GM23338 (cell line): ENCODE data around the gene ZFHX3.

Experiments
- CREB1 ChIP-seq: fragments of 250-450 bp; sonication (Bioruptor Pico); IDR thresholded peaks from 2 replicates; pipeline ENCODE4 v1.5.0; 2020; ENCODE audit warnings: low read depth, mild to moderate bottlenecking, moderate library complexity
- EZH2 ChIP-seq: fragments of 200-600 bp; sonication (generic); IDR thresholded peaks from one replicate; pipeline ENCODE4 v1.8.0; 2017; ENCODE audit warnings: antibody characterized with exemption, mild to moderate bottlenecking, low read depth; ENCODE audit not compliant: unreplicated experiment
- EZH2phosphoT487 ChIP-seq: fragments of 200-600 bp; sonication (generic); IDR thresholded peaks from one replicate; pipeline ENCODE4 v1.8.1; 2018; ENCODE audit warnings: antibody characterized with exemption; ENCODE audit not compliant: unreplicated experiment
- JUNB ChIP-seq: IDR thresholded peaks from one replicate; pipeline ENCODE4 v1.6.1; 2016; ENCODE audit warnings: antibody characterized with exemption; ENCODE audit not compliant: unreplicated experiment
- POLR2AphosphoS5 ChIP-seq: IDR thresholded peaks from 2 replicates; pipeline ENCODE4 v1.6.1; 2016; ENCODE audit warnings: antibody characterized with exemption, low read depth
- ZNF331 ChIP-seq: fragments of 250-450 bp; sonication (Bioruptor Pico); IDR thresholded peaks from 2 replicates; pipeline ENCODE4 v1.5.0; 2020; ENCODE audit warnings: low read depth, mild to moderate bottlenecking, moderate library complexity
- TF ChIP-seq, protein P1 (sequence below), 2 experiments: fragments of 200-600 bp in 1 of 2; sonication (generic) in 1 of 2; conservative IDR thresholded peaks; 2 replicates each; pipeline versions ENCODE4 v1.5.1 to v1.6.1; 2016 to 2017; ENCODE audit warnings: antibody characterized with exemption in 2 of 2, low read depth in 2 of 2, mild to moderate bottlenecking in 2 of 2, moderate library complexity in 1 of 2
- TF ChIP-seq, protein P2 (sequence below): IDR thresholded peaks from one replicate; pipeline ENCODE4 v1.6.1; 2018; ENCODE audit warnings: antibody characterized with exemption; ENCODE audit not compliant: unreplicated experiment
- TF ChIP-seq, protein P3 (sequence below): fragments of 250-450 bp; sonication (Bioruptor Pico); IDR thresholded peaks from 2 replicates; pipeline ENCODE4 v1.5.0; 2020; ENCODE audit warnings: mild to moderate bottlenecking, moderate library complexity

DNA sequence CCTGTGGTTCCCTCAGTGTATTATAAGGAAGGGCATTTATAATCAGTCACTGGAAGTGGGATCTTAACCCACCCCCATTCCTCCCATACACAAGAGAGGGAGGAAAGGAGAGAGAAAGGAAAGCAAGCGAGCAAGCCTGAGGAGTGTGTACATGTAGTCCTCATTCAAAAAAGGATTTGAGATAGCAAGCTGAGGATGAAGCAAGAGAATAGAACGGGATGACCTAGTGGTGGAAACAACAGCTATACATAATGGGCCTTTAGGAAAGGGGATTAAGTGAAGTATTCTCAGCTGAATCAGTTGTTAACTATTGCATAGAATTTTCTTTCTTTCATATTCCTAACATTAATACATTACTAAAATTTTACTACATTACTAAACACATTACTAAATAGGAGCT is 281.4 kb downstream of the ZFHX3 start:
- TF ChIP-seq EZH2: no peak
- TF ChIP-seq, protein P1, sequence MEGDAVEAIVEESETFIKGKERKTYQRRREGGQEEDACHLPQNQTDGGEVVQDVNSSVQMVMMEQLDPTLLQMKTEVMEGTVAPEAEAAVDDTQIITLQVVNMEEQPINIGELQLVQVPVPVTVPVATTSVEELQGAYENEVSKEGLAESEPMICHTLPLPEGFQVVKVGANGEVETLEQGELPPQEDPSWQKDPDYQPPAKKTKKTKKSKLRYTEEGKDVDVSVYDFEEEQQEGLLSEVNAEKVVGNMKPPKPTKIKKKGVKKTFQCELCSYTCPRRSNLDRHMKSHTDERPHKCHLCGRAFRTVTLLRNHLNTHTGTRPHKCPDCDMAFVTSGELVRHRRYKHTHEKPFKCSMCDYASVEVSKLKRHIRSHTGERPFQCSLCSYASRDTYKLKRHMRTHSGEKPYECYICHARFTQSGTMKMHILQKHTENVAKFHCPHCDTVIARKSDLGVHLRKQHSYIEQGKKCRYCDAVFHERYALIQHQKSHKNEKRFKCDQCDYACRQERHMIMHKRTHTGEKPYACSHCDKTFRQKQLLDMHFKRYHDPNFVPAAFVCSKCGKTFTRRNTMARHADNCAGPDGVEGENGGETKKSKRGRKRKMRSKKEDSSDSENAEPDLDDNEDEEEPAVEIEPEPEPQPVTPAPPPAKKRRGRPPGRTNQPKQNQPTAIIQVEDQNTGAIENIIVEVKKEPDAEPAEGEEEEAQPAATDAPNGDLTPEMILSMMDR (conservative IDR thresholded peaks at IDR 0.05; ENCODE audit: low read depth in 2 of 2): no peak
- no peak for TF ChIP-seq EZH2phosphoT487
- TF ChIP-seq CREB1 (CRISPR knock-in tag): no peak
- TF ChIP-seq POLR2AphosphoS5: no peak
- TF ChIP-seq, protein P2, sequence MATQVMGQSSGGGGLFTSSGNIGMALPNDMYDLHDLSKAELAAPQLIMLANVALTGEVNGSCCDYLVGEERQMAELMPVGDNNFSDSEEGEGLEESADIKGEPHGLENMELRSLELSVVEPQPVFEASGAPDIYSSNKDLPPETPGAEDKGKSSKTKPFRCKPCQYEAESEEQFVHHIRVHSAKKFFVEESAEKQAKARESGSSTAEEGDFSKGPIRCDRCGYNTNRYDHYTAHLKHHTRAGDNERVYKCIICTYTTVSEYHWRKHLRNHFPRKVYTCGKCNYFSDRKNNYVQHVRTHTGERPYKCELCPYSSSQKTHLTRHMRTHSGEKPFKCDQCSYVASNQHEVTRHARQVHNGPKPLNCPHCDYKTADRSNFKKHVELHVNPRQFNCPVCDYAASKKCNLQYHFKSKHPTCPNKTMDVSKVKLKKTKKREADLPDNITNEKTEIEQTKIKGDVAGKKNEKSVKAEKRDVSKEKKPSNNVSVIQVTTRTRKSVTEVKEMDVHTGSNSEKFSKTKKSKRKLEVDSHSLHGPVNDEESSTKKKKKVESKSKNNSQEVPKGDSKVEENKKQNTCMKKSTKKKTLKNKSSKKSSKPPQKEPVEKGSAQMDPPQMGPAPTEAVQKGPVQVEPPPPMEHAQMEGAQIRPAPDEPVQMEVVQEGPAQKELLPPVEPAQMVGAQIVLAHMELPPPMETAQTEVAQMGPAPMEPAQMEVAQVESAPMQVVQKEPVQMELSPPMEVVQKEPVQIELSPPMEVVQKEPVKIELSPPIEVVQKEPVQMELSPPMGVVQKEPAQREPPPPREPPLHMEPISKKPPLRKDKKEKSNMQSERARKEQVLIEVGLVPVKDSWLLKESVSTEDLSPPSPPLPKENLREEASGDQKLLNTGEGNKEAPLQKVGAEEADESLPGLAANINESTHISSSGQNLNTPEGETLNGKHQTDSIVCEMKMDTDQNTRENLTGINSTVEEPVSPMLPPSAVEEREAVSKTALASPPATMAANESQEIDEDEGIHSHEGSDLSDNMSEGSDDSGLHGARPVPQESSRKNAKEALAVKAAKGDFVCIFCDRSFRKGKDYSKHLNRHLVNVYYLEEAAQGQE: no peak
- TF ChIP-seq ZNF331 (CRISPR knock-in tag): no peak
- no peak for TF ChIP-seq JUNB
- TF ChIP-seq, protein P3, sequence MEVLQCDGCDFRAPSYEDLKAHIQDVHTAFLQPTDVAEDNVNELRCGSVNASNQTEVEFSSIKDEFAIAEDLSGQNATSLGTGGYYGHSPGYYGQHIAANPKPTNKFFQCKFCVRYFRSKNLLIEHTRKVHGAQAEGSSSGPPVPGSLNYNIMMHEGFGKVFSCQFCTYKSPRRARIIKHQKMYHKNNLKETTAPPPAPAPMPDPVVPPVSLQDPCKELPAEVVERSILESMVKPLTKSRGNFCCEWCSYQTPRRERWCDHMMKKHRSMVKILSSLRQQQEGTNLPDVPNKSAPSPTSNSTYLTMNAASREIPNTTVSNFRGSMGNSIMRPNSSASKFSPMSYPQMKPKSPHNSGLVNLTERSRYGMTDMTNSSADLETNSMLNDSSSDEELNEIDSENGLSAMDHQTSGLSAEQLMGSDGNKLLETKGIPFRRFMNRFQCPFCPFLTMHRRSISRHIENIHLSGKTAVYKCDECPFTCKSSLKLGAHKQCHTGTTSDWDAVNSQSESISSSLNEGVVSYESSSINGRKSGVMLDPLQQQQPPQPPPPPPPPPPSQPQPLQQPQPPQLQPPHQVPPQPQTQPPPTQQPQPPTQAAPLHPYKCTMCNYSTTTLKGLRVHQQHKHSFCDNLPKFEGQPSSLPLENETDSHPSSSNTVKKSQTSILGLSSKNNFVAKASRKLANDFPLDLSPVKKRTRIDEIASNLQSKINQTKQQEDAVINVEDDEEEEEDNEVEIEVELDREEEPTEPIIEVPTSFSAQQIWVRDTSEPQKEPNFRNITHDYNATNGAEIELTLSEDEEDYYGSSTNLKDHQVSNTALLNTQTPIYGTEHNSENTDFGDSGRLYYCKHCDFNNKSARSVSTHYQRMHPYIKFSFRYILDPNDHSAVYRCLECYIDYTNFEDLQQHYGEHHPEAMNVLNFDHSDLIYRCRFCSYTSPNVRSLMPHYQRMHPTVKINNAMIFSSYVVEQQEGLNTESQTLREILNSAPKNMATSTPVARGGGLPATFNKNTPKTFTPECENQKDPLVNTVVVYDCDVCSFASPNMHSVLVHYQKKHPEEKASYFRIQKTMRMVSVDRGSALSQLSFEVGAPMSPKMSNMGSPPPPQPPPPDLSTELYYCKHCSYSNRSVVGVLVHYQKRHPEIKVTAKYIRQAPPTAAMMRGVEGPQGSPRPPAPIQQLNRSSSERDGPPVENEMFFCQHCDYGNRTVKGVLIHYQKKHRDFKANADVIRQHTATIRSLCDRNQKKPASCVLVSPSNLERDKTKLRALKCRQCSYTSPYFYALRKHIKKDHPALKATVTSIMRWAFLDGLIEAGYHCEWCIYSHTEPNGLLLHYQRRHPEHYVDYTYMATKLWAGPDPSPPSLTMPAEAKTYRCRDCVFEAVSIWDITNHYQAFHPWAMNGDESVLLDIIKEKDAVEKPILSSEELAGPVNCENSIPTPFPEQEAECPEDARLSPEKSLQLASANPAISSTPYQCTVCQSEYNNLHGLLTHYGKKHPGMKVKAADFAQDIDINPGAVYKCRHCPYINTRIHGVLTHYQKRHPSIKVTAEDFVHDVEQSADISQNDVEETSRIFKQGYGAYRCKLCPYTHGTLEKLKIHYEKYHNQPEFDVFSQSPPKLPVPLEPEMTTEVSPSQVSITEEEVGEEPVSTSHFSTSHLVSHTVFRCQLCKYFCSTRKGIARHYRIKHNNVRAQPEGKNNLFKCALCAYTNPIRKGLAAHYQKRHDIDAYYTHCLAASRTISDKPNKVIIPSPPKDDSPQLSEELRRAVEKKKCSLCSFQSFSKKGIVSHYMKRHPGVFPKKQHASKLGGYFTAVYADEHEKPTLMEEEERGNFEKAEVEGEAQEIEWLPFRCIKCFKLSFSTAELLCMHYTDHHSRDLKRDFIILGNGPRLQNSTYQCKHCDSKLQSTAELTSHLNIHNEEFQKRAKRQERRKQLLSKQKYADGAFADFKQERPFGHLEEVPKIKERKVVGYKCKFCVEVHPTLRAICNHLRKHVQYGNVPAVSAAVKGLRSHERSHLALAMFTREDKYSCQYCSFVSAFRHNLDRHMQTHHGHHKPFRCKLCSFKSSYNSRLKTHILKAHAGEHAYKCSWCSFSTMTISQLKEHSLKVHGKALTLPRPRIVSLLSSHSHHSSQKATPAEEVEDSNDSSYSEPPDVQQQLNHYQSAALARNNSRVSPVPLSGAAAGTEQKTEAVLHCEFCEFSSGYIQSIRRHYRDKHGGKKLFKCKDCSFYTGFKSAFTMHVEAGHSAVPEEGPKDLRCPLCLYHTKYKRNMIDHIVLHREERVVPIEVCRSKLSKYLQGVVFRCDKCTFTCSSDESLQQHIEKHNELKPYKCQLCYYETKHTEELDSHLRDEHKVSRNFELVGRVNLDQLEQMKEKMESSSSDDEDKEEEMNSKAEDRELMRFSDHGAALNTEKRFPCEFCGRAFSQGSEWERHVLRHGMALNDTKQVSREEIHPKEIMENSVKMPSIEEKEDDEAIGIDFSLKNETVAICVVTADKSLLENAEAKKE (CRISPR knock-in tag): no peak
